ENCODE results near the gene CFAP221.
A peak's percentile ranks its signal among the peaks of the same experiment; 100 is the strongest.

CFAP221 gene

DNA sequence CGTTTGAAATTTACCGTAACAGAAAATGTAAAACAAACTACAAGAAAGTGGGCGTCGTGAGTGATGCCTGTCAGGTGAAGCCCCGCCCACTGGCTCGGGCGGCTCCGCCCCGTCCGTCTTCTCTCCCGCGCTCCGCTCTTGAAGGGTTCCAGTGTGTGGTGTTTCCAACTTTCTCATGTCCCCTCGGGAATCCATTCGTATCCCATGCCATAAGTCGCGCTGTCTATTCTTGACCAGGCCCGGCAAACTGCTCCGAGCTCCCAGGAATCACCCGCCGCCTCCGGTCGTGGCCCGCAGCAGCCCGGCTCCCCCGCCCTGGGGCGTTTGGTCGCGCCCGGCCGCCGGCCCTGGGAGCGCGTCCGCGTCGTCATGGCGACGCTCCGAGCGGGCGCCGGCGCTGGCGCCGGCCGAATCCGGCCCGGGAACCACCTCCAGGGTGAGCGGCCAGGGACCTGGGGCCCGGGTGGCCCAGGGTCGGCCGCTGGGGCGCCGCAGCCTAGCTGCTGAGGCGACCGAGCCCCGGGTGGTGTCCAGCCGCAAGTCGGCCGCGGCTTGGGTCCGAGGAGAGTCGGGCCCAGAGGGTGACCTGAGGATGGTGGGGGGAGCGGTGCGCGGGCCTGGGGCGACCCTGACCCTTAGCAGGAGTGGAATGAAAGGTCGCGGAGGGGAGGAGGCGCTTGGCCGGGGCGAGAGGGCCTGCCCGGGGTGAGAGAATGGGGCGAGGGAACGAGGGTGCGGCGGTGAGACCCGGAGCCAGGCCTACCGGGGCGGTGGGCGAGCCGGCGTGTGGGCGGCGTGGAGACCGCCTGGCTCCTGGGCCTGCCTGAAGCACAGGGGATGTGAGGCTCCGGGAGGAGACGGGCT is at the start of gene CFAP221:
Gene CFAP221, plus strand, starts transcription at position 375 of the 864 bp plus-strand sequence. CDS start 1,683 bp downstream, outside the sequence.
- Mint-ChIP-seq H3K27ac (no peak within 1 kb of the TSS), H3K9me3 (no peaks in the 10 kb centered on the region), H3K27me3 (peaks cover 62% of the 10 kb centered on the region), H3K4me1 (ENCODE audit: low read depth) (peaks cover 4% of the 10 kb centered on the region), H3K4me3 (peak within 1 kb of the TSS; percentile 66), H3K36me3 (ENCODE audit: low read depth) (no peaks in the 10 kb centered on the region)

GRCh38 chr2:119495948-119496347 is 48.3 kb upstream of the CFAP221 start:
- H3K9me3 Mint-ChIP-seq: peaks cover 14% of the 10 kb centered on the region
- no peak overlapping the region for H3K4me3 Mint-ChIP-seq
- H3K27me3 Mint-ChIP-seq: peaks cover 33% of the 10 kb centered on the region
- H3K4me1 Mint-ChIP-seq (ENCODE audit: low read depth): no peaks in the 10 kb centered on the region
- H3K27ac Mint-ChIP-seq: no peak overlapping the region
- no peaks in the 10 kb centered on the region for H3K36me3 Mint-ChIP-seq (ENCODE audit: low read depth)

GRCh38 chr2:119496682-119497081 is 47.6 kb upstream of the CFAP221 start:
- Mint-ChIP-seq H3K4me3 (no peak overlapping the region), H3K9me3 (peaks cover 19% of the 10 kb centered on the region), H3K27ac (no peak overlapping the region), H3K36me3 (ENCODE audit: low read depth) (peaks cover 4% of the 10 kb centered on the region), H3K4me1 (ENCODE audit: low read depth) (no peaks in the 10 kb centered on the region), H3K27me3 (peaks cover 37% of the 10 kb centered on the region)

DNA sequence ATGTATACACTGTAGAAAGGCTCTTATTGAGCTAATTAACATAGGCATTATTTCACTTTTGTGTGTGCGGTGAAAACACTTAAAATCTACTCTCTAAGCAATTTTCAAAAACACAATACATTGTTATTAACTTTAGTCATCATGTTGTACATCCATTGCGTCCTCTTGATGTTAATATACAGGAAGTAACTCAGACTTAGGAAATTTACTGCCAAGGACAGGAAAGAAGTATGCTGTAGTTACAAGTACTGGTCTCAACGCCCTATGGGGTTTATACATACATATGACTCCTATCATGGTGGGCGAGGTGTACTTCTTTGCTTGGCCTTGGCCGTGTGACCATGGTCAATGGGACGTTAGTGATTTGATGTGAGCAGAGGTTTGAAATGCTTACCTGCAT is 35.5 kb upstream of the CFAP221 start:
- H3K9me3 Mint-ChIP-seq: no peaks in the 10 kb centered on the region
- H3K27me3 Mint-ChIP-seq: peaks cover 10% of the 10 kb centered on the region
- H3K27ac Mint-ChIP-seq: no peak overlapping the region
- H3K36me3 Mint-ChIP-seq (ENCODE audit: low read depth): no peaks in the 10 kb centered on the region
- H3K4me3 Mint-ChIP-seq: no peak overlapping the region
- H3K4me1 Mint-ChIP-seq (ENCODE audit: low read depth): no peaks in the 10 kb centered on the region

GRCh38 chr2:119511989-119512388 is 32.3 kb upstream of the CFAP221 start:
- H3K9me3 Mint-ChIP-seq: no peaks in the 10 kb centered on the region
- no peak overlapping the region for H3K4me3 Mint-ChIP-seq
- peaks cover 18% of the 10 kb centered on the region for H3K27me3 Mint-ChIP-seq
- no peak overlapping the region for H3K27ac Mint-ChIP-seq
- H3K36me3 Mint-ChIP-seq (ENCODE audit: low read depth): no peaks in the 10 kb centered on the region
- H3K4me1 Mint-ChIP-seq (ENCODE audit: low read depth): no peaks in the 10 kb centered on the region

DNA sequence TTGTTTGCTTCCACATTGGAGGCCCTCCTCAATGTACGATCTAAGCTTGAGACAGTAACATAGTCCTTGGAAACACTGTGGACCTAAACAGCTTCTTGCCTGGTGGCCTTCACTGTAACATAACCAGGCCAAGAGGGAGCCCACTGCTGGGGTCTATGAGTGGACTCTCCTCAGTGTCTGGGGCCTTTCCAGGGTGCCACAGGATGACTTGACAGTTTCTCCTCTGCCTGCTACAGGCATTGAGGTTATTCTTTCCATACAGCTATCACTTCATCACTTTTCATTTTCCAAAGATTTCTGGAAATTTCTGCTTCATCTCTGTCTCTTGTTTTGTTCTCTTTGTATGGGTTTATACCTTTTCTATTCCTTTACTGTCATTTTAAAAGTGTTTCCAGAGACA is 31.3 kb upstream of the CFAP221 start:
- Mint-ChIP-seq H3K4me1 (ENCODE audit: low read depth) (no peaks in the 10 kb centered on the region), H3K27ac (no peak overlapping the region), H3K27me3 (peaks cover 18% of the 10 kb centered on the region), H3K4me3 (no peak overlapping the region), H3K36me3 (ENCODE audit: low read depth) (no peaks in the 10 kb centered on the region), H3K9me3 (no peaks in the 10 kb centered on the region)

DNA sequence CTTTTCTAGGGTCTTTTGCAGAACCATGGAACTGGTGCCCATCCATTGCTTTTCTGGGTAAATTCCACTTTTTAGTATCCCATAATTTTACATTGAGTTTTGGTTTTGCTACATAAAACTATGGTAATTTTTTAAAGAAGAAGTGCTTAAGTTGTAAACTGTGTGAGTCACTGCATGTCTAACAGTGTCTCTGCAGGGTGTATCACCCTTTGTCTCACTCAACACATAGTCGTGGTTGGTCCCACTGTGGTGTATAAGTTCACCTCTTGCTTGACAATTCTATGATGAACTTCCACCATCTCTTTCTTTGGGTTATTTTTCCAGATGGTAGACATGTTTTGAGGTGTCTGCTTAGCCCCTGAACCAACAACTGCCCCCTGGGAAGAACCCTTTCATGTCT is 30.4 kb upstream of the CFAP221 start:
- H3K27me3 Mint-ChIP-seq: peaks cover 18% of the 10 kb centered on the region
- H3K4me3 Mint-ChIP-seq: no peak overlapping the region
- H3K4me1 Mint-ChIP-seq (ENCODE audit: low read depth): no peaks in the 10 kb centered on the region
- H3K36me3 Mint-ChIP-seq (ENCODE audit: low read depth): no peaks in the 10 kb centered on the region
- H3K9me3 Mint-ChIP-seq: no peaks in the 10 kb centered on the region
- H3K27ac Mint-ChIP-seq: no peak overlapping the region

DNA sequence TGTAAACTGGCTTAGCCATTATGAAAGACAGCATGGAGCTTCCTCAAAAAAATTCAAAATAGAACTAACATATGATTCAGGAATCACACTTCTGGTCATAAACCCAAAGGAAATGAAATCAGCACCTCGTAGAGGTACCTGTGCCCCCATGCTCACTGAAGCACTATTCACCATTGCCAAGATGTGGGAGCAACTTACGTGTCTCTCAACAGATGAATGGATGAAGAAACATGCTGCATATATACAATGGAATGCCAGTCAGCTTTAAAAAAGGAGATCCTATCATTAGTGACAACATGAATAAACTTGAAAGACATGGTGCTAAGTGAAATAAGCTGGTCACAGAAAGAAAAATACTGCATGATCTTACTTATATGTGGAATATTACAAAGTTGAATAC is 28.1 kb upstream of the CFAP221 start:
- no peak overlapping the region for H3K27ac Mint-ChIP-seq
- H3K36me3 Mint-ChIP-seq (ENCODE audit: low read depth): no peaks in the 10 kb centered on the region
- H3K9me3 Mint-ChIP-seq: no peaks in the 10 kb centered on the region
- no peaks in the 10 kb centered on the region for H3K4me1 Mint-ChIP-seq (ENCODE audit: low read depth)
- H3K27me3 Mint-ChIP-seq: peaks cover 24% of the 10 kb centered on the region
- H3K4me3 Mint-ChIP-seq: no peak overlapping the region

- H3K36me3 Mint-ChIP-seq (ENCODE audit: low read depth): no peaks in the 10 kb centered on the region
- no peaks in the 10 kb centered on the region for H3K4me1 Mint-ChIP-seq (ENCODE audit: low read depth)
- H3K27me3 Mint-ChIP-seq: peaks cover 31% of the 10 kb centered on the region
- H3K4me3 Mint-ChIP-seq: no peak overlapping the region
- H3K9me3 Mint-ChIP-seq: no peaks in the 10 kb centered on the region
- no peak overlapping the region for H3K27ac Mint-ChIP-seq
Measured at GRCh38 chr2:119517433-119517832, 26.8 kb upstream of the CFAP221 start.

GRCh38 chr2:119518401-119519056 is 25.7 kb upstream of the CFAP221 start:
- no peaks in the 10 kb centered on the region for H3K36me3 Mint-ChIP-seq (ENCODE audit: low read depth)
- H3K27ac Mint-ChIP-seq: no peak overlapping the region
- no peak overlapping the region for H3K4me3 Mint-ChIP-seq
- no peaks in the 10 kb centered on the region for H3K4me1 Mint-ChIP-seq (ENCODE audit: low read depth)
- H3K9me3 Mint-ChIP-seq: no peaks in the 10 kb centered on the region
- H3K27me3 Mint-ChIP-seq: peaks cover 31% of the 10 kb centered on the region

GRCh38 chr2:119519057-119519408 is 25.2 kb upstream of the CFAP221 start:
- Mint-ChIP-seq H3K9me3 (no peaks in the 10 kb centered on the region), H3K4me1 (ENCODE audit: low read depth) (no peaks in the 10 kb centered on the region), H3K27me3 (peaks cover 35% of the 10 kb centered on the region), H3K27ac (no peak overlapping the region), H3K36me3 (ENCODE audit: low read depth) (no peaks in the 10 kb centered on the region), H3K4me3 (no peak overlapping the region)

- Mint-ChIP-seq H3K9me3 (no peaks in the 10 kb centered on the region), H3K4me3 (no peak overlapping the region), H3K27ac (no peak overlapping the region), H3K4me1 (ENCODE audit: low read depth) (no peaks in the 10 kb centered on the region), H3K27me3 (peaks cover 46% of the 10 kb centered on the region), H3K36me3 (ENCODE audit: low read depth) (no peaks in the 10 kb centered on the region)
Measured at GRCh38 chr2:119520696-119521432, 23.4 kb upstream of the CFAP221 start.

- no peak overlapping the region for H3K27ac Mint-ChIP-seq
- peaks cover 45% of the 10 kb centered on the region for H3K27me3 Mint-ChIP-seq
- H3K4me1 Mint-ChIP-seq (ENCODE audit: low read depth): no peaks in the 10 kb centered on the region
- H3K9me3 Mint-ChIP-seq: no peaks in the 10 kb centered on the region
- H3K4me3 Mint-ChIP-seq: no peak overlapping the region
- no peaks in the 10 kb centered on the region for H3K36me3 Mint-ChIP-seq (ENCODE audit: low read depth)
Measured at GRCh38 chr2:119521433-119522050, 22.7 kb upstream of the CFAP221 start.

DNA sequence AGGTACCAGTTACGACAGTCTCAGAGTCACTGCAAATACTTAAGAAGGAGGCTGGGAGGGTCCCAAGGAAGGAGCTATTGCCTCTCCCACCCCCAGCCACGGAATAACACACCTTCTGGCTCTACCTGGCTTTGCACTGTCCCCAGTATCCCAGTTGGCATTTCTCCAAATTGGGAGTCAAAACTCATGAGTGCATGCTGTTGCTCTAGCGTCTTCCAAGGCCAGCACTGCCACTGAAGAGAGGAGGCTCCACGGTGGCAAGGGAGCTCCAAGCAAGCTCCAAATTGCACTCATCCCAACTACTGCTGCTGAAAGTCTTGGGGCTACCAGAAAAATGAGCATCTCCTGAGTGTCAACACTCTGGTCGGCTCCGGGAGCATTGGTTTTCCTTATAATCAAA is 21.6 kb upstream of the CFAP221 start:
- Mint-ChIP-seq H3K9me3 (no peaks in the 10 kb centered on the region), H3K27me3 (peaks cover 50% of the 10 kb centered on the region), H3K4me3 (no peak overlapping the region), H3K27ac (no peak overlapping the region), H3K4me1 (ENCODE audit: low read depth) (no peaks in the 10 kb centered on the region), H3K36me3 (ENCODE audit: low read depth) (no peaks in the 10 kb centered on the region)
